ENCODE results near the gene CTBP2.

DNA sequence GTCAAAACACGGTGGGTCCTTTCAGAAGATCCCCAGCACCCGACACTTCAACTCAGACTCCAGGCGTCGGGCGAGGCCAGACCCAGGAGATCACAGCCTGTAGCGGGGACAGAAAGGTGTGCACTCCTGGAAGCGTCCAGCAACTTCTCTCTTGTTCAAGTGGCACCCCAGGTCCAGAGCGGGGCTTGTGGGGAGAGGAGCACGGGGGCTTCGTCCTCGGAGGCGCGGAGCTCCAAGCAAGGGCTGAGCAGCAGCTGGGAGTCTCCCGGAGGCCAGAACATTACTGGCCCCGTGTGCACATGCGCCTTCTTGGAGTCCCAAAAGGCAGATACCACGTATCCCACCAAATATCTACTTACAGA is 163.5 kb downstream of the CTBP2 start:
- TF ChIP-seq, protein P1, sequence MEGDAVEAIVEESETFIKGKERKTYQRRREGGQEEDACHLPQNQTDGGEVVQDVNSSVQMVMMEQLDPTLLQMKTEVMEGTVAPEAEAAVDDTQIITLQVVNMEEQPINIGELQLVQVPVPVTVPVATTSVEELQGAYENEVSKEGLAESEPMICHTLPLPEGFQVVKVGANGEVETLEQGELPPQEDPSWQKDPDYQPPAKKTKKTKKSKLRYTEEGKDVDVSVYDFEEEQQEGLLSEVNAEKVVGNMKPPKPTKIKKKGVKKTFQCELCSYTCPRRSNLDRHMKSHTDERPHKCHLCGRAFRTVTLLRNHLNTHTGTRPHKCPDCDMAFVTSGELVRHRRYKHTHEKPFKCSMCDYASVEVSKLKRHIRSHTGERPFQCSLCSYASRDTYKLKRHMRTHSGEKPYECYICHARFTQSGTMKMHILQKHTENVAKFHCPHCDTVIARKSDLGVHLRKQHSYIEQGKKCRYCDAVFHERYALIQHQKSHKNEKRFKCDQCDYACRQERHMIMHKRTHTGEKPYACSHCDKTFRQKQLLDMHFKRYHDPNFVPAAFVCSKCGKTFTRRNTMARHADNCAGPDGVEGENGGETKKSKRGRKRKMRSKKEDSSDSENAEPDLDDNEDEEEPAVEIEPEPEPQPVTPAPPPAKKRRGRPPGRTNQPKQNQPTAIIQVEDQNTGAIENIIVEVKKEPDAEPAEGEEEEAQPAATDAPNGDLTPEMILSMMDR (IDR thresholded peaks at IDR 0.05), result no peak
- TF ChIP-seq POLR2A (IDR thresholded peaks at IDR 0.05), result no peak

Measured in breast epithelium (tissue), 3 donors.